Tibial nerve (tissue), 4 donors: ENCODE measurements around the gene BTBD9. TPM values are rescaled to one million over a fixed set of nuclear protein-coding genes. Genes with fewer than 3 reads are reported as not detected.

ENCODE experiments used
- DNase-seq, 2 donors: peaks; one replicate each; pipeline ENCODE4 v3.0.0-alpha.2; 2019; ENCODE audit warnings: low spot score in 2 of 2
- H3K27ac ChIP-seq, 4 donors: fragments of 200-600 bp; sonication (generic) in 3 of 4; one replicate each; pipeline ENCODE4 v1.5.1; 2017 to 2019; ENCODE audit warnings: mild to moderate bottlenecking in 1 of 4
- H3K27me3 ChIP-seq, 2 donors: fragments of 200-600 bp; sonication (generic) in 1 of 2; one replicate each; pipeline versions ENCODE4 v1.5.1 to v1.6.0; 2017 to 2019
- H3K36me3 ChIP-seq, 3 donors: fragments of 200-600 bp; sonication (generic); one replicate each; pipeline ENCODE4 v1.5.1; 2018 to 2019
- H3K4me1 ChIP-seq, 4 donors: fragments of 200-600 bp; sonication (generic) in 3 of 4; one replicate each; pipeline ENCODE4 v1.5.1; 2017 to 2019
- H3K4me3 ChIP-seq, 4 donors: fragments of 200-600 bp; sonication (generic) in 3 of 4; one replicate each; pipeline ENCODE4 v1.5.1; 2017 to 2019; ENCODE audit warnings: mild to moderate bottlenecking in 1 of 4, moderate library complexity in 1 of 4
- H3K9me3 ChIP-seq, 4 donors: fragments of 200-600 bp; sonication (generic) in 3 of 4; one replicate each; pipeline ENCODE4 v1.5.1; 2017 to 2019
- CTCF ChIP-seq, 5 experiments: fragments of 200-600 bp in 3 of 5; fragments of 450-650 bp in 2 of 5; sonication (generic) in 3 of 5; IDR thresholded peaks; one replicate each; pipeline ENCODE4 v1.5.1; 2016 to 2019; ENCODE audit warnings: antibody characterized with exemption in 5 of 5, mild to moderate bottlenecking in 3 of 5, moderate library complexity in 2 of 5
- EP300 ChIP-seq, 2 donors: sonication (generic); formaldehyde crosslinking; IDR thresholded peaks; one replicate each; pipeline ENCODE4 v1.6.1; 2017; ENCODE audit warnings: antibody characterized with exemption in 2 of 2, mild to moderate bottlenecking in 1 of 2
- POLR2A ChIP-seq, 2 donors: fragments of 450-650 bp; IDR thresholded peaks; one replicate each; pipeline ENCODE4 v1.6.1; 2017; ENCODE audit warnings: antibody characterized with exemption in 2 of 2, mild to moderate bottlenecking in 2 of 2, moderate library complexity in 2 of 2
- WGBS, 2 donors: methylation state at CpG; one replicate each; pipeline ENCODE4 v1.1.5; 2018; 5-methylcytosine and 5-hydroxymethylcytosine counted together
- total RNA-seq, 4 donors: library from RNA; depleted of rRNA; stranded (reverse); fragments of >200 nt; gene quantifications; one replicate each; pipeline ENCODE4 v1.1.0, GENCODE V29; 2016

The BTBD9 gene
- total RNA-seq, 4 donors from 2014 or later = 7.5 to 23.9 (median 10.7) TPM

- WGBS, 2 donors = 93 to 96% methylated on average over 3 of the region's 3 CpGs
- TF ChIP-seq EP300 (IDR thresholded peaks at IDR 0.05) (no peak), CTCF (IDR thresholded peaks at IDR 0.05) (no peak), POLR2A (IDR thresholded peaks at IDR 0.05) (no peak)
These were observed 134.7 kb downstream of the BTBD9 start for GRCh38 chr6:38504996-38505395.

GRCh38 chr6:38503960-38504682 is 135.6 kb downstream of the BTBD9 start:
- Histone ChIP-seq H3K4me1 (peaks cover 0 to 17% (median 0%) of the 10 kb centered on the region in 4 donors), H3K27ac (no peak overlapping the region), H3K4me3 (no peak overlapping the region), H3K9me3 (no peaks in the 10 kb centered on the region), H3K27me3 (no peaks in the 10 kb centered on the region), H3K36me3 (no peaks in the 10 kb centered on the region)
- 73 to 78% methylated on average over 6 of the region's 6 CpGs for WGBS, 2 donors
- no peak for TF ChIP-seq CTCF (IDR thresholded peaks at IDR 0.05)
- TF ChIP-seq EP300 (IDR thresholded peaks at IDR 0.05) = no peak
- no peak for TF ChIP-seq POLR2A (IDR thresholded peaks at IDR 0.05)
- DNase-seq = no peak

More at GRCh38 chr6:38504996-38505395, 134.7 kb downstream of the BTBD9 start:
- Histone ChIP-seq H3K36me3 (no peaks in the 10 kb centered on the region), H3K27ac (no peak overlapping the region), H3K27me3 (no peaks in the 10 kb centered on the region), H3K9me3 (no peaks in the 10 kb centered on the region), H3K4me1 (peaks cover 0 to 17% (median 0%) of the 10 kb centered on the region in 4 donors), H3K4me3 (no peak overlapping the region)
- DNase-seq = no peak

- Histone ChIP-seq H3K4me3 (no peak overlapping the region), H3K27me3 (no peaks in the 10 kb centered on the region), H3K9me3 (no peaks in the 10 kb centered on the region), H3K36me3 (no peaks in the 10 kb centered on the region), H3K27ac (no peak overlapping the region), H3K4me1 (peaks cover 0 to 13% (median 0%) of the 10 kb centered on the region in 4 donors)
- no peak for TF ChIP-seq CTCF (IDR thresholded peaks at IDR 0.05)
- TF ChIP-seq POLR2A (IDR thresholded peaks at IDR 0.05) = no peak
- WGBS, 2 donors = 85 to 89% methylated on average over 5 of the region's 5 CpGs
- no peak for DNase-seq
These were observed 136.5 kb downstream of the BTBD9 start for GRCh38 chr6:38503032-38503773.

- no peaks in the 10 kb centered on the region for H3K27me3 ChIP-seq
- TF ChIP-seq EP300 (IDR thresholded peaks at IDR 0.05) (no peak), CTCF (IDR thresholded peaks at IDR 0.05) (no peak), POLR2A (IDR thresholded peaks at IDR 0.05) (no peak)
- H3K9me3 ChIP-seq = no peaks in the 10 kb centered on the region
- no peak for DNase-seq
- no peak overlapping the region for H3K4me3 ChIP-seq
- peaks cover 0 to 12% (median 0%) of the 10 kb centered on the region in 4 donors for H3K4me1 ChIP-seq
- 85 to 91% methylated on average over 4 of the region's 4 CpGs for WGBS, 2 donors
- H3K27ac ChIP-seq = no peak overlapping the region
- H3K36me3 ChIP-seq = no peaks in the 10 kb centered on the region
These were observed 137.3 kb downstream of the BTBD9 start for GRCh38 chr6:38502423-38502822.

GRCh38 chr6:38501931-38502330 is 137.8 kb downstream of the BTBD9 start:
- H3K36me3 ChIP-seq = no peaks in the 10 kb centered on the region
- 90 to 98% methylated on average over 1 of the region's 1 CpG for WGBS, 2 donors
- no peaks in the 10 kb centered on the region for H3K27me3 ChIP-seq
- no peaks in the 10 kb centered on the region for H3K9me3 ChIP-seq
- no peak overlapping the region for H3K27ac ChIP-seq
- no peak overlapping the region for H3K4me3 ChIP-seq
- DNase-seq = no peak
- peaks cover 0 to 12% (median 0%) of the 10 kb centered on the region in 4 donors for H3K4me1 ChIP-seq
- no peak for TF ChIP-seq EP300 (IDR thresholded peaks at IDR 0.05)
- TF ChIP-seq CTCF (IDR thresholded peaks at IDR 0.05) = no peak
